ENCODE measurements around the gene C17orf78. TPM values are rescaled to one million over a fixed set of nuclear protein-coding genes. Genes with fewer than 3 reads are reported as not detected.

C17orf78 gene
- total and polyA plus RNA-seq, 2 of the 8 experiments (the other 6 are each of a cell fraction or from before 2014, with no cell fraction given) = not detected

- no peak overlapping the region for H4K5ac ChIP-seq (ENCODE audit: insufficient read length, low read depth, low read length)
- DNase-seq (ENCODE audit: low read depth in 1 of 2, low spot score in 2 of 2) (no peak), FAIRE-seq (no peak)
- no peak overlapping the region for H2BK15ac ChIP-seq (ENCODE audit: low read length)
- no peak overlapping the region for H4K8ac ChIP-seq (ENCODE audit: extremely low read depth, insufficient read depth, low read length)
- H2BK12ac ChIP-seq (ENCODE audit: low read depth, low read length) = no peak overlapping the region
- H3K23ac ChIP-seq (ENCODE audit: insufficient read length) = no peak overlapping the region
- CTCF ChIA-PET (ENCODE audit: partially characterized antibody) = interaction anchor here (0.6 to 9.1 kb wide), 3 partner anchors 10 to 18 kb away, joined by 3 to 126 read pairs (median 3); partner anchors contain the start of gene C17orf78
- no peak overlapping the region for H3K4me3 ChIP-seq (ENCODE audit: extremely low read depth in 1 of 4, insufficient read depth in 2 of 4, low read depth in 3 of 4, low read length in 4 of 4)
- no peaks in the 10 kb centered on the region for H3K27me3 ChIP-seq (replicated peaks in 1 of 4; ENCODE audit: control insufficient read depth in 3 of 4, extremely low read depth in 1 of 4, insufficient read depth in 3 of 4, low read length in 3 of 4)
- 85% methylated on average over 3 of the region's 3 CpGs; no CpG with 5 or more reads in 1 of the 2 experiments for WGBS, 2 experiments (ENCODE audit: extremely low coverage in 1 of 2, insufficient coverage in 1 of 2, insufficient read length in 1 of 2, insufficient replicate concordance in 2 of 2, low coverage in 1 of 2, low lambda C conversion rate in 2 of 2, missing lambda C conversion rate in 1 of 2)
- no peak overlapping the region for H3K56ac ChIP-seq (replicated peaks; ENCODE audit: insufficient read length, low read depth, low read length)
- H3K4me2 ChIP-seq (ENCODE audit: insufficient read depth in 1 of 2, low read depth in 2 of 2, low read length in 2 of 2) = no peak overlapping the region
- H3K23me2 ChIP-seq (ENCODE audit: low read depth, low read length) = no peaks in the 10 kb centered on the region
- no peak overlapping the region for H2BK5ac ChIP-seq (ENCODE audit: low read depth, low read length)
- no peak overlapping the region for H3K18ac ChIP-seq (ENCODE audit: extremely low read depth, low read length)
- POLR2A ChIA-PET (ENCODE audit: partially characterized antibody) = no interaction called here
- no peak overlapping the region for H2AK5ac ChIP-seq (ENCODE audit: low read depth, low read length)
- H2BK120ac ChIP-seq (replicated peaks; ENCODE audit: low read depth, low read length) = no peak overlapping the region
- H3K9ac ChIP-seq (replicated peaks in 1 of 4; ENCODE audit: extremely low read depth in 1 of 4, low read depth in 3 of 4, low read length in 3 of 4) = no peak overlapping the region
- H4K20me1 ChIP-seq (replicated peaks in 1 of 2; ENCODE audit: control insufficient read depth in 1 of 2, insufficient read depth in 2 of 2, low read length in 2 of 2) = no peaks in the 10 kb centered on the region
- no peaks in the 10 kb centered on the region for H3K79me2 ChIP-seq (ENCODE audit: control insufficient read depth in 1 of 2, insufficient read depth in 2 of 2, low read length in 2 of 2)
- H3K4ac ChIP-seq (replicated peaks; ENCODE audit: insufficient read length, low read depth, low read length) = no peak overlapping the region
- H3K79me1 ChIP-seq (ENCODE audit: low read depth, low read length) = no peaks in the 10 kb centered on the region
- H2AFZ ChIP-seq (ENCODE audit: low read length) = no peak overlapping the region
- no peaks in the 10 kb centered on the region for H3K36me3 ChIP-seq (ENCODE audit: control insufficient read depth in 2 of 4, insufficient read depth in 4 of 4, low read length in 3 of 4)
- H2BK20ac ChIP-seq (ENCODE audit: low read length) = no peak overlapping the region
- TF ChIP-seq RFX5 (IDR thresholded peaks at IDR 0.05; ENCODE audit: borderline replicate concordance, low read depth, low read length) (no peak), CHD1 (IDR thresholded peaks at IDR 0.05; ENCODE audit: low read depth, low read length) (no peak), PHF8 (conservative IDR thresholded peaks at IDR 0.05; ENCODE audit: low read depth, low read length) (no peak), KDM5A (IDR thresholded peaks at IDR 0.05; ENCODE audit: low read length) (no peak), HDAC6 (IDR thresholded peaks at IDR 0.05; ENCODE audit: low read depth, low read length) (no peak), TAF7 (optimal IDR thresholded peaks at IDR 0.05; ENCODE audit: borderline replicate concordance, low read depth, low read length) (no peak), SP1 (IDR thresholded peaks at IDR 0.05; ENCODE audit: low read depth, low read length) (no peak)
- no peak overlapping the region for H4K91ac ChIP-seq (replicated peaks; ENCODE audit: insufficient read length, low read length)
- H3K9me3 ChIP-seq (ENCODE audit: insufficient read depth in 2 of 2, low read depth in 1 of 2, low read length in 1 of 2) = no peaks in the 10 kb centered on the region
- H3K4me1 ChIP-seq (replicated peaks in 1 of 4; ENCODE audit: control insufficient read depth in 3 of 4, insufficient read depth in 4 of 4, low read length in 3 of 4) = no peaks in the 10 kb centered on the region
- H3K27ac ChIP-seq (ENCODE audit: low read depth, low read length) = no peak overlapping the region
- no peak overlapping the region for H3K14ac ChIP-seq (ENCODE audit: insufficient read length)
Observed at GRCh38 chr17:37392024-37392590, 16.3 kb downstream of the C17orf78 start.

Measured in H1 (cell line).